Neutrophil (primary cell): Measurements from ENCODE around the gene NCOA3.
"Not testable (repeated sequence)": the region's sequence is repeated elsewhere in the genome, so short reads cannot be mapped to it uniquely, and the experiment has no call there.

Source experiments
- H3K27ac ChIP-seq: fragments of 200-600 bp; sonication (generic); 2 replicates; pipeline ENCODE4 v1.5.1; 2016; ENCODE audit warnings: mild to moderate bottlenecking, moderate library complexity
- H3K27me3 ChIP-seq: fragments of 200-600 bp; sonication (generic); 2 replicates; pipeline ENCODE4 v1.6.0; 2016; ENCODE audit warnings: mild to moderate bottlenecking
- H3K36me3 ChIP-seq: fragments of 200-600 bp; sonication (generic); 2 replicates; pipeline ENCODE4 v1.5.1; 2017
- H3K4me1 ChIP-seq, 2 experiments: fragments of 200-600 bp in 1 of 2; sonication (generic) in 1 of 2; 1 replicate in 1 of 2; 2 replicates in 1 of 2; pipeline versions ENCODE4 v1.5.1 to v1.6.1; 2013 to 2016; ENCODE audit warnings: low read depth in 1 of 2, low read length in 1 of 2, mild to moderate bottlenecking in 1 of 2, moderate library complexity in 1 of 2; ENCODE audit not compliant: control insufficient read depth in 1 of 2, insufficient read depth in 1 of 2
- H3K4me3 ChIP-seq, 2 experiments: fragments of 200-600 bp in 1 of 2; sonication (generic) in 1 of 2; 1 replicate in 1 of 2; 2 replicates in 1 of 2; pipeline ENCODE4 v1.5.1; 2013 to 2016; ENCODE audit warnings: low read depth in 1 of 2, low read length in 1 of 2, mild to moderate bottlenecking in 1 of 2, moderate library complexity in 1 of 2
- H3K9me3 ChIP-seq: fragments of 200-600 bp; sonication (generic); 2 replicates; pipeline ENCODE4 v1.5.1; 2016
- TF ChIP-seq, protein P1 (sequence below): fragments of 200-600 bp; sonication (generic); IDR thresholded peaks from 2 replicates; pipeline ENCODE4 v1.5.1; 2016; ENCODE audit warnings: antibody characterized with exemption

NCOA3 gene

DNA sequence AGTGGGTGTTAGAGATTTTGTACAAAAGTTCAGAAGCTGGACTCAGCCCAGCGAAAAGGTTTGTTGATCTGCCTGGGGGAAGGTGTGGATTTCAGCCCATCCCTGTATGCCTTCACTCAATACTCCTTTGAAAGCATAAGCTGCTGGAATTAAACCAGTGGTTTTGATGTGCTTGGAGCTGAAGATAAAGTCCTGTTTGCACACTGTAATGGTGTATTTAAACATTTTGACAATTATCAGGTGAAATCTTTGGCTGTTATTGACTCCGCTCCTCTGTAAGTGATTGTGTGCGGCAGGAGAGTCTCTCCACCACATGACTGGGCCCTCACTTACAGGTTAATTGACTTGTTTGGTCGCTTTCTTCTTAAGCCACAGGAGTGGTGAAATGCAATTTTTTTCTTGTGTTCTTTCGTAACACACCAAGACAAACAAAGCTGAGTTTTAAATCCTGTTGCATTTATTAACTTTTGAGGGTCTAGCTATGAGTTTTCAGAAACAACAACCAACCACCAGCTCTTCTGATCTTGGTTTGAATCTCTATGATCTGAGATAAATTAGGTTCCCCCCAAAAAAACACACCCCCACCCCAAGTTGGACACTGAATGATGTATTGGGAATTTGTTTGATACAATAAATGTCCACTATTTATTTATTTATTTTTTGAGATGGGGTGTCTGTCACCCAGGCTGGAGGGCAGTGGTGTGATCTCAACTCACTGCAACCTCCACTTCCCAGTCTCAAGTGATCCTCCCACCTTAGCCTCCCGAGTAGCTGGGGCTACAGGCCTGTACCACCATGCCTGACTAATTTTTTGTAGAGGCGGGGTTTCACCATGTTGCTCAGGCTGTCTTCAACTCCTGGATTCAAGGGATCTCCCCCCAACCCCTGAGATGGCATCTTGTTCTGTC is 46.3 kb upstream of the NCOA3 start:
- Histone ChIP-seq H3K4me1 (peaks cover 0 to 5% of the 10 kb centered on the region in 2 experiments), H3K27me3 (no peaks in the 10 kb centered on the region), H3K4me3 (no peak overlapping the region), H3K9me3 (no peaks in the 10 kb centered on the region), H3K27ac (peak overlapping the region; percentile 1), H3K36me3 (no peaks in the 10 kb centered on the region)
- TF ChIP-seq, protein P1, sequence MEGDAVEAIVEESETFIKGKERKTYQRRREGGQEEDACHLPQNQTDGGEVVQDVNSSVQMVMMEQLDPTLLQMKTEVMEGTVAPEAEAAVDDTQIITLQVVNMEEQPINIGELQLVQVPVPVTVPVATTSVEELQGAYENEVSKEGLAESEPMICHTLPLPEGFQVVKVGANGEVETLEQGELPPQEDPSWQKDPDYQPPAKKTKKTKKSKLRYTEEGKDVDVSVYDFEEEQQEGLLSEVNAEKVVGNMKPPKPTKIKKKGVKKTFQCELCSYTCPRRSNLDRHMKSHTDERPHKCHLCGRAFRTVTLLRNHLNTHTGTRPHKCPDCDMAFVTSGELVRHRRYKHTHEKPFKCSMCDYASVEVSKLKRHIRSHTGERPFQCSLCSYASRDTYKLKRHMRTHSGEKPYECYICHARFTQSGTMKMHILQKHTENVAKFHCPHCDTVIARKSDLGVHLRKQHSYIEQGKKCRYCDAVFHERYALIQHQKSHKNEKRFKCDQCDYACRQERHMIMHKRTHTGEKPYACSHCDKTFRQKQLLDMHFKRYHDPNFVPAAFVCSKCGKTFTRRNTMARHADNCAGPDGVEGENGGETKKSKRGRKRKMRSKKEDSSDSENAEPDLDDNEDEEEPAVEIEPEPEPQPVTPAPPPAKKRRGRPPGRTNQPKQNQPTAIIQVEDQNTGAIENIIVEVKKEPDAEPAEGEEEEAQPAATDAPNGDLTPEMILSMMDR, result no peak

DNA sequence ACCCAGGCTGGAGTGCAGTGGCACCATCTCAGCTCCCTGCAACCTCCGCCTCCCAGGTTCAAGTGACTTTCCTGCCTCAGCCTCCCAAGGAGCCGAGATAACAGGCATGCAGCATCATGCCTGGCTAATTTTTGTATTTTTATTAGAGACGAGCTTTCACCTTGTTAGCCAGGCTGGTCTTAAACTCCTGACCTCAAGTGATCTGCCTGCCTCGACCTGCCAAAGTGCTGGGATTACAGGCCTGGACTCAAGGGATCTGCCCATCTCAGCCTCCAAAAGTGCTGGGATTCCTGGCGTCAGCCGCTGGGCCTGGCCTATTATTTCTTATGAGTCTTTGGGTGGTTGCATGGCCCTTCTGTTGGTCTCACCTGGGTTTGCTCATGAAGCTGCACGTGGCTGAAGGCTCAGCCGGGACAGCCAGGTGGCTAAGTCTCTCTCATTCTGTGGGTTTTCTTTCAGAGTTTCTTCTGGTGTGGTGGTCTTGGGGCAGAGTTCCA is 45.6 kb upstream of the NCOA3 start:
- no peak overlapping the region for H3K27ac ChIP-seq
- no peaks in the 10 kb centered on the region for H3K9me3 ChIP-seq
- TF ChIP-seq, protein P1, result no peak
- no peaks in the 10 kb centered on the region for H3K36me3 ChIP-seq
- H3K4me3 ChIP-seq, result no peak overlapping the region
- no peaks in the 10 kb centered on the region for H3K27me3 ChIP-seq
- H3K4me1 ChIP-seq, result peaks cover 0 to 5% of the 10 kb centered on the region in 2 experiments

DNA sequence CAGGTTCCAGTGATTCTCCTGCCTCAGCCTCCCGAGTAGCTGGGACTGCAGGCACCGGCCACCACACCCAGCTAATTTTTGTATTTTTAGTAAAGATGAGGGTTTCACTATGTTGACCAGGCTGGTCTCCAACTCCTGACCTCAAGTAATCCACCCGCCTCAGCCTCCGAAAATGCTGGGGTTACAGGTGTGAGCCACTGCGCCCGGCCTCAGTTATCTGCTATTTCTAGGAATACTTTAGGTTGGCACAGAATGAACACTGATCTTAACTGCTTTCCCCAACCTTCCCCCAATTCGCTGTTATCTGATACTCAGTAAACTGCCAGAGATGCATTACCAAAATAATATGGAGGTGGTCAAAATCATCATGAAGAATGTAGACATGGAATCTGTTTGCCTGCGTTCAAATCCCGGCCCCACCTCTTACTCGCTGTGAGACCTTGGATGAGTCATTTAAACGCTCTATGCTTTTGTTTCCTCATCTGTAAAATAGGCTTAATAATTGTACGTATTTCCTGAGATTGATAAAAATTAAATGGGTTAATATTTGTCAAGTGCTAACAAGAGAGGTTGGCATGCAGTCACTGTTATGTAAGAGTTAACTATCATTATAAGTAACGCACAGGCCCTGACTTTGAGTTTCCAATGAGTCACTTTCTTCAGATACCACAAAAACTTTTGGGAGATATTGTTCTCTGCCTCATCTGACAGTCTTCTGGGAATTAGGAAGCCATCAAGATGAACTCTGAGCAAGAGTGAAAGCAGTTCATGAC is 44.5 kb upstream of the NCOA3 start:
- Histone ChIP-seq H3K27me3 (no peaks in the 10 kb centered on the region), H3K4me3 (no peak overlapping the region), H3K27ac (no peak overlapping the region), H3K4me1 (peaks cover 0 to 5% of the 10 kb centered on the region in 2 experiments), H3K9me3 (no peaks in the 10 kb centered on the region), H3K36me3 (no peaks in the 10 kb centered on the region)
- TF ChIP-seq, protein P1, result no peak

DNA sequence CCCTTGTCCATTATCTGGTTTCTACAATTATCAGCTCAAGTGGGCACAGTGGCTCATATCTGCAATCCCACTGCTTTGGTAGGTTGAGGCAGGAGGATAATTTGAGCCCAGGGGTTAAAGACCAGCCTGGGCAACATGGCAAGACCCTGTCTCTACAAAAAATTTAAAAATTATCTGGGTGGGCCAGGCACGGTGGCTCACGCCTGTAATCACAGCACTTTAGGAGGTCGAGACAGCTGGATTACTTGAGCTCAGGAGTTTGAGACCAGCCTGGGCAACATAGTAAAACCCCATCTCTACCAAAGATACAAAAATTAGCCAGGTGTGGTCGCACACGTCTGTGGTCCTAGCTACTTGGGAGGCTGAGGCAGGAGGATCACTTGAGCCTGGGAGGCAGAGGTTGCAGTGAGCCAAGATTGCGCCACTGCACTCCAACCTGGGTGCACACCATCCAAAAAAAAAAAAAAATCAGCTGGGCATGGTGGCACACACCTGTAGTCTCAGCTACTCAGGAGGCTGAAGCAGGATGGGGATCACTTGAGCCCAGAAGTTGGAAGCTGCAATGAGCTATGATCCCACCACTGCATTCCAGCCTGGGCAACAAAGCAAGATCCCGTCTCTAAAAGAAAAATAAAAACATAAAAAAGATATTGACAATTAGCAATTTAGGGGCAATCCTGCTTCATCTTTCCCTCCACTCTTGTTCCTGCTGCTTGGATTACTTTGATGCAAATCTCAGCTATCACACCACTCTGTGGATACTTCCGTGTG is 43.2 kb upstream of the NCOA3 start:
- not testable (repeated sequence) for H3K4me1 ChIP-seq, H3K27me3 ChIP-seq, H3K27ac ChIP-seq, H3K9me3 ChIP-seq, H3K4me3 ChIP-seq, H3K36me3 ChIP-seq

DNA sequence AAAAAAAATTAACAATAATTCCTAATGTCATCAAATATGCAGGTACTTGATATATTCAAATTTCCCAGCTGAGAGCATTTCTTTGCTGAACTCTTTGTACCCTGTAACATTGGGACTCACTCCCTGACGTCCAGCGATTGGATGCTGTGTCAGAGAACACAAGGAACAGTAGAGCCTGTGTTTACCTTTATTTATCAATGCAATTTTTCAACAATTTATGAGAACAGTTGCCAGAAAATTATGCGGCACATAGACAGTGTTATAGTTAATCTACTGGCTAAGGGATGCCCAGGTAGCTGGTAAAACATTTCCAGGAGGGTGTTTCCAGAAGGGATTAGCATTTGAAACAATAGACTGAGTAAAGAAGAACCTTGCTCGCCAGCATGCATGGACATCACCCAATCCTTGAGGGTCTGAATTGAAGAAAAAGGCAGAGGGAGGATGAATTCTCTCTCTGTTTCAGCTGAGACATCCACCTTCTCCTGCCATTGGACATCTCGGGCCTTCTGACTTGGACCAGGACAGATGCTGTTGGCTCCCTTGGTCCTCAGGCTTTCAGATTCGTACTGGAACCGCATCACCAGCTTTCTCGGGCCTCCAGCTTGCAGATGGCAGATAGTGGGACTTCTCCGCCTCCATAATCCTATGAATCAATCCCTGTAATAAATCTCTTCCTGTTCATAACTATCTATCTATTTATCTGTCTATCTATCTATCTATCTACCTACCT is 42.2 kb upstream of the NCOA3 start:
- Histone ChIP-seq H3K4me3 (no peak overlapping the region), H3K36me3 (no peaks in the 10 kb centered on the region), H3K4me1 (peaks cover 0 to 5% of the 10 kb centered on the region in 2 experiments), H3K27me3 (no peaks in the 10 kb centered on the region), H3K27ac (no peak overlapping the region), H3K9me3 (no peaks in the 10 kb centered on the region)
- TF ChIP-seq, protein P1, result no peak

DNA sequence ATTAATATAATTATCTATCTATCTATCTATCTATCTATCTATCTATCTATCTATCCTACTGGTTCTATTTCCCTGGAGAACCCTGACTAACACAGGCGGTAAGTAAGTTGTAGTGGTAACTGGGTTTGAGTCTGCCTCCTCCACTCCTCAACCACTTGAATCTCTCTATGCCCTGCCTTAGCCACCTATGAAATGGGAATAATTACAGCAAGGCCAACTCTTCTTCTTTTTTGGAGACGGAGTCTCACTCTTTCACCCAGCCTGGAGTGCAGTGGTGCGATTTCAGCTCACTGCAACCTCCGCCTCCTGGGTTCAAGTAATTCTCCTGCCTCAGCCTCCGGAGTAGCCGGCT is 41.0 kb upstream of the NCOA3 start:
- not testable (repeated sequence) for H3K27ac ChIP-seq

More for the DNA sequence above, 41.0 kb upstream of the NCOA3 start:
- not testable (repeated sequence) for H3K27me3 ChIP-seq, H3K4me3 ChIP-seq, H3K36me3 ChIP-seq, H3K9me3 ChIP-seq, H3K4me1 ChIP-seq
